Measurements from ENCODE around the gene INTS7. TPM values are rescaled to one million over a fixed set of nuclear protein-coding genes. Genes with fewer than 3 reads are reported as not detected.

INTS7 gene
- polyA plus RNA-seq, 1 of the 3 experiments (the other 2 are of a cell fraction) = 8.7 TPM

- TF ChIP-seq USF2 (IDR thresholded peaks at IDR 0.05; ENCODE audit: borderline replicate concordance, low read depth, low read length) (no peak), RAD21 (IDR thresholded peaks at IDR 0.05; ENCODE audit: low read length) (no peak), TCF12 (IDR thresholded peaks at IDR 0.05) (no peak), GATA2 (CRISPR knock-in tag; IDR thresholded peaks at IDR 0.05) (no peak)
Measured at GRCh38 chr1:211968200-211968834, 67.0 kb downstream of the INTS7 start (continued).

GRCh38 chr1:211967704-211968103 is 67.7 kb downstream of the INTS7 start:
- Histone ChIP-seq H3K4me2 (no peak overlapping the region), H3F3A (replicated peaks; ENCODE audit: insufficient read depth) (peaks cover 3% of the 10 kb centered on the region), H3K9me3 (no peaks in the 10 kb centered on the region), H3K36me3 (replicated peaks in 1 of 2; ENCODE audit: control insufficient read depth in 1 of 2, insufficient read depth in 2 of 2, low read length in 1 of 2) (peaks cover 14 to 21% of the 10 kb centered on the region in 2 experiments), H3K27ac (ENCODE audit: low read depth in 2 of 2, low read length in 1 of 2) (no peak overlapping the region), H3K79me2 (ENCODE audit: insufficient read depth) (no peaks in the 10 kb centered on the region), H2AFZ (ENCODE audit: low read depth) (no peak overlapping the region), H3K9me2 (no peaks in the 10 kb centered on the region), H3K4me1 (ENCODE audit: control insufficient read depth in 1 of 2, insufficient read depth in 2 of 2, low read depth in 1 of 2, low read length in 1 of 2) (no peaks in the 10 kb centered on the region; a peak in 1 of 4 replicates), H3K4me3 (ENCODE audit: low read depth in 2 of 2, low read length in 1 of 2) (no peak overlapping the region), H3K9ac (no peak overlapping the region), H3K27me3 (ENCODE audit: insufficient read depth) (no peaks in the 10 kb centered on the region), H4K20me1 (ENCODE audit: insufficient read depth) (no peaks in the 10 kb centered on the region)
- DNase-seq = no peak
- ChIA-PET POLR2A (no interaction called here), CTCF (no interaction called here)
- 98% methylated on average over 3 of the region's 3 CpGs for WGBS (ENCODE audit: low lambda C conversion rate)
- no peak for TF ChIP-seq MXI1 (IDR thresholded peaks at IDR 0.05; ENCODE audit: low read depth, low read length)
- no peak for TF ChIP-seq TAF1 (IDR thresholded peaks at IDR 0.05; ENCODE audit: borderline replicate concordance, low read depth, low read length)
- no peak for TF ChIP-seq USF2 (IDR thresholded peaks at IDR 0.05; ENCODE audit: borderline replicate concordance, low read depth, low read length)

- no peaks in the 10 kb centered on the region for H3K79me2 ChIP-seq (ENCODE audit: insufficient read depth)
- 93% methylated on average over 8 of the region's 8 CpGs for WGBS (ENCODE audit: low lambda C conversion rate)
- peaks cover 3% of the 10 kb centered on the region for H3F3A ChIP-seq (replicated peaks; ENCODE audit: insufficient read depth)
- H2AFZ ChIP-seq (ENCODE audit: low read depth) = no peak overlapping the region
- H3K27ac ChIP-seq (ENCODE audit: low read depth in 2 of 2, low read length in 1 of 2) = no peak overlapping the region
- no peak overlapping the region for H3K4me2 ChIP-seq
- peaks cover 19 to 25% of the 10 kb centered on the region in 2 experiments for H3K36me3 ChIP-seq (replicated peaks in 1 of 2; ENCODE audit: control insufficient read depth in 1 of 2, insufficient read depth in 2 of 2, low read length in 1 of 2)
- H3K4me3 ChIP-seq (ENCODE audit: low read depth in 2 of 2, low read length in 1 of 2) = no peak overlapping the region
- H3K27me3 ChIP-seq (ENCODE audit: insufficient read depth) = no peaks in the 10 kb centered on the region
- ChIA-PET CTCF (interaction anchor here (1.5 to 2.1 kb wide), 2 partner anchors 70 to 267 kb away, joined by 4 to 7 read pairs; partner anchors contain the start of genes DTL and INTS7), POLR2A (no interaction called here)
- DNase-seq = no peak
- H3K4me1 ChIP-seq (ENCODE audit: control insufficient read depth in 1 of 2, insufficient read depth in 2 of 2, low read depth in 1 of 2, low read length in 1 of 2) = no peaks in the 10 kb centered on the region
- H3K9me2 ChIP-seq = no peaks in the 10 kb centered on the region
- no peaks in the 10 kb centered on the region for H3K9me3 ChIP-seq
- H3K9ac ChIP-seq = no peak overlapping the region
- H4K20me1 ChIP-seq (ENCODE audit: insufficient read depth) = no peaks in the 10 kb centered on the region
- TF ChIP-seq REST (IDR thresholded peaks at IDR 0.05; ENCODE audit: low read depth, low read length) (no peak), MEF2A (IDR thresholded peaks at IDR 0.05; ENCODE audit: borderline replicate concordance, low read depth) (no peak), GATA2 (CRISPR knock-in tag; IDR thresholded peaks at IDR 0.05) (no peak), GABPA (IDR thresholded peaks at IDR 0.05; ENCODE audit: low read depth) (no peak), MXI1 (IDR thresholded peaks at IDR 0.05; ENCODE audit: low read depth, low read length) (no peak), EP300 (IDR thresholded peaks at IDR 0.05; ENCODE audit: borderline replicate concordance in 1 of 2, low read depth in 1 of 2, low read length in 1 of 2) (no peak), SIN3A (IDR thresholded peaks at IDR 0.05; ENCODE audit: borderline replicate concordance, low read depth, low read length) (no peak), POLR2AphosphoS5 (IDR thresholded peaks at IDR 0.05; ENCODE audit: low read depth, low read length) (no peak), RCOR1 (IDR thresholded peaks at IDR 0.05; ENCODE audit: low read length) (no peak), EZH2phosphoT487 (IDR thresholded peaks at IDR 0.05; ENCODE audit: borderline replicate concordance, low read depth) (no peak), NRF1 (IDR thresholded peaks at IDR 0.05; ENCODE audit: low read depth, low read length) (no peak), SMC3 (IDR thresholded peaks at IDR 0.05; ENCODE audit: low read depth, low read length) (no peak), RFX5 (IDR thresholded peaks at IDR 0.05; ENCODE audit: low read length) (no peak), NFIC (IDR thresholded peaks at IDR 0.05; ENCODE audit: borderline replicate concordance) (no peak), YY1 (IDR thresholded peaks at IDR 0.05; ENCODE audit: low read depth) (no peak), CHD2 (IDR thresholded peaks at IDR 0.05; ENCODE audit: low read length, partially characterized antibody) (no peak)
Measured at GRCh38 chr1:211965108-211965805, 70.1 kb downstream of the INTS7 start.
